HG03135 (cell line): ENCODE results near the gene PDK4.
"Not testable (repeated sequence)": the region's sequence is repeated elsewhere in the genome, so short reads cannot be mapped to it uniquely, and the experiment has no call there.

Experiments
- ATAC-seq: cut with Tn5 transposase; IDR thresholded peaks from one replicate; pipeline ENCODE4 v1.9.1; 2021; ENCODE audit warnings: mild to moderate bottlenecking, moderate library complexity; ENCODE audit not compliant: unreplicated experiment

Gene PDK4

GRCh38 chr7:95578299-95578855, 17.9 kb downstream of the PDK4 start:
- no peak for ATAC-seq

DNA sequence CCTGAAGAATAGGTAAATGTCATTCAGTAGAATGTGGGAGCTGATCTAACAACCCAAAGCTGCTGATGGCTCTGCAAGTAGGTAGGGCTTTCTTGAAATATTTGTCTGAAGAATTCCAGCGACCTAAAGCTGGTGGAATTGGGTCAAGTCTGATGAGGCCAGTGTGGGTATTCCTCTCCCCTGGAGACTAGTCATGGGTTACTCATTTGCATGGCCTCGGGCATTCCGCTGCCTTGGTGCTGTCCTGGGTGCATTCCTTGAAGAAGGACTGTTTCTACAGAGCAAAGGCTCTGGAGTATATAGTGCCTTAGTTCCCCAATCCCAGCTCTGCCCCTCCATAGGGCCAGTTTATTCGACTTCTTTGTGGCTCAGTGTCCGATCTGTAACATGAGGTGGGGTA, 19.2 kb downstream of the PDK4 start:
- no peak for ATAC-seq

- ATAC-seq, result no peak
Measured at GRCh38 chr7:95569720-95570119, 26.6 kb downstream of the PDK4 start.

DNA sequence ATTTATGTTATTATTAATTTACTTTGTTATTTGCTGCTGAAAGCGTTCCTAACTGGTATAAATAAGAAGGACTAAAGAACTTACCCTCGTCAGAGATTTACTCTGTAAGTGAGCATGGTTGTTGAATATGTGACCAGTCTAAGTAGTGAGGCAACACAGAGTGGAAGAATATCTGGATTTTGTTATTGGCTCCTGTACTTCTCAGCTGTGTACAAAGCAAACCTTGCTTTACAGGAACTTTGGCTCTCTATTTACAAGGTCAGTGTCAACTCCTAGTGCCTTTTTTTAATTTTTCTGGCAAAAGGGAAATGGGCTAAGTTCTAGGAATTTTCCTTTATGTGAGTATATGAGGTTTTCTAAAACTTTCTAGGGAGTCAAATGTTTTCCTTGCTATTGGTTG, 35.6 kb downstream of the PDK4 start:
- no peak for ATAC-seq

GRCh38 chr7:95558864-95559263, 37.5 kb downstream of the PDK4 start:
- no peak for ATAC-seq

DNA sequence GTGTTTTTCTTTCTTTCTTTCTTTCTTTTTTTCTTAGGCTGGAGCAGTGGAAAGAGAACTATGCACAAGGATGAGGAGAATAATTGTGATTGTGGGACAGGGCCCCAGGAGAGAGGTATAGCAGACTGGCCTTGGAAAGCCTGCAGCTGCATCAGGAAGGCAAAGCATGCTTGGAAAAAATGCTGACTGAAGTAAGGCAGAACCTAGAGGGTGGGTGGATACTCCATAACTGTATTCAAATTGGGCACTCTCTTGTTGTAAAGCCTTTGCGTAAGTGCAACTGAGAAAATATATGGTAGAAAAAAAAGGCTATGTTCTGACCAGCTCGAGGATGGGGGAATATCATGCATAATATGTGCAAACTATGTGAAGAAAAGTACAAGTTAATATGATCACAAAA, 39.5 kb downstream of the PDK4 start:
- ATAC-seq, result no peak

- ATAC-seq, result no peak
Measured at GRCh38 chr7:95553939-95554338, 42.4 kb downstream of the PDK4 start.

GRCh38 chr7:95552010-95552926, 44.0 kb downstream of the PDK4 start:
- not testable (repeated sequence) for ATAC-seq

DNA sequence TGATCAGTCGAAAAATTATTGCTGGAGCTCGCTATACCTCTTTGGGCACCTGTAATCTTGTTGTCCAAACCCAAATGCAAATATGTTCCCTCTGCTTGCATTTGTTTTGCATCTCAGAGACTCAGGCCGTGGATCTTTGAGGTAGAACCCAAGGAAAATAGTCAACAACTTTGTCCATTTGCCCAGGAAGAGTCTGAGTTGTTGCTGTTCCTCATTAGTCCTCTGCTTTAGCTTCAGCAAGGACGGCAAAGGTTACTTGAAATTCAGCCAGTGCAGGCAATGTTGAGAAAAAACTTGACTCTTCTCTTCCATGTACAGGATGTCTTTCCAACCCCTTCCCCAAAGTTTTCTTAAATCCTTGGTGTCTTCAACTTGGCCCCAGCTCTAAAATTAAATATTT, 45.8 kb downstream of the PDK4 start:
- no peak for ATAC-seq

- no peak for ATAC-seq
Measured at GRCh38 chr7:95549818-95550529, 46.3 kb downstream of the PDK4 start.

DNA sequence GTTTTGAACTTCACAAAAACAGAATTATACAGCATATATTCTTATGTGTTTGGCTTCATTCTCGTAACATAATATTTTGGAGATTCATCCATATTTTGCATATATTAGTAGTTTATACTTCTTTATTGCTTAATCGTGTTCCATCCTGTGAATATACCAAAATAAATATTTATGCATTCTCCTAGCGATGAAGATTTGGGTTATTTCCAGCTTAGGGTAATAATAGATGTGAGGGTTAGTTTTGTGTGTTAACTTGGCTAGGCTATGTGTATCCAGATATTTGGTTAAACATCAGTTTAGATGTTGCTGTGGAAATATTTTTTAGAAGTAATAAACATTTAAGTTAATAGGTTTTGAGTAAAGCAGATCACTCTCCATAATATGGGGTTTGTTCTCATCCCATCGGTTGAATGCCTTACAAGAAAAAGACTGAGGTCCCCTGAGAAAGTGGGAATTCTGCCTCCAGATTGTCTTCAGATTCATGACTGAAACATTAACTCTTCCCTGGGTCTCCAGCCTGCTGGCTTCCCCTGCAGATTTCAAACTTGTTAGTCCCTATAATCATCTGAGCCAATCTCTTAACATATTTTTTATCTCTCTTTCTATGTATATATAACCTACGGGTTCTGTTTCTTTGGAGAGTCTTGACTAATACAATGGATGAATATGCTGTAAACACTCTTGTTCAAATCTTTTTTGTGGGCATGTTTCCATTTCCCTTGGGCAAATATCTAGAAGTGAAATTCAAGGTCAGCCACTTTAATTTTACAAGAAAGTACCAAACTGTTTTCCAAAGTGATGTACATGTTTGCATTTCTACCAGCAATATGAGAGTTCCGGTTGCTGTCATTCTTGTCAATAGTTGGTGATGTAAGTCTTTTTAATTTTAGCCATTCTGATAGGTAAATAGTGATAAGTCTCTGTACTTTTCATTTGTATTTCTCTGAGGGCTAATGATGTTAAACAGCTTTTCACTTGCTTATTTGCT, 48.7 kb downstream of the PDK4 start:
- ATAC-seq, result no peak

DNA sequence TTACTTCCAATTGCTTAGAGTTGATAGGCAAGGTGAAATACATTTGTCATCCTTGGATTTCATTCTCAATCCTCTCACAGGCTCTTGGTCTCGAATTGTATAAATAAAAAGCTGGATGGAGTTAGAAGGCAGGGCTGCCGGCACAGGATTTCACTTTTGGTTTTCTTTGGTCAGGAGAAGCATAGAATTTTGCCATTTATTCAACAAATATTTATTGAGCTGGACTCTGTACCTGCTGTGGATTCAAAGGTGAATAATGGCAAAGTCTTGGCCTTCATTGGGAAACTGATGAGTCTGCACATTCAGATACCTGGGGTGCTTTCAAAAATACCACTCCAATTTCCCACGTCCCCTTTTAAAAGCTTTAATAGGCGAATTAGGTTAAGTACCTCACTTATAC, 49.7 kb downstream of the PDK4 start:
- ATAC-seq, result no peak

- ATAC-seq, result no peak
Measured at GRCh38 chr7:95545673-95546072, 50.6 kb downstream of the PDK4 start.

DNA sequence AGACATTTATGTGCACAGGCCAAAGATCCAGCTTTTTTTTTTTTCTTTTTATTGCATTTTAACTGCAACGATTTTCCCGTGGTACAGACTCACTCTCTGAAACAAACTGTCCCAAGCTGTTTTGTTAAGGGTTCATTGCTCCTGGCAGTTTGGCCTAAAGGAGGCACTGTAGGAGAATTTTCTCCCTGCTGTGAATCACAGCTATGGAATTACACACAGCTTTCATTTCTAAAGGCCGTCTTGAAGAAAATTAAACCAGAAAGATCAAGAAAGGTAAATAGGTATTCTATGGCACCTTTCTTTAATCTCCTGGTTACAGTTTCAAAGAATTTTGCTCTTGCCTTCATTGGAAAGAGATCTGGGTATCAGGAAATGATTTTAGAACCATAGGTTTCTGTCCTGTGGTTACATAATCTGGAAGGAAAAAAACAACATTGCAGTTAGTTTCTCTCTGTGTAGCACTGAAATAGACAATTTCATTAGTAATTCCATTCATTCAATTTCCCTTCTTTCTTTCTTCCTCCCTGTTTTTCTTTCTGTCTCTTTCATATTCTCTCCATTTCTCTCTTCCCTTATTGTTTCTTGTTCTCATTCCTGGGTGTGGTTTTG, 51.2 kb downstream of the PDK4 start:
- no peak for ATAC-seq

- ATAC-seq, result no peak
Measured at GRCh38 chr7:95544171-95544570, 52.1 kb downstream of the PDK4 start.

GRCh38 chr7:95543312-95543711, 53.0 kb downstream of the PDK4 start:
- ATAC-seq, result no peak

- ATAC-seq, result no peak
Measured at GRCh38 chr7:95540366-95540765, 56.0 kb downstream of the PDK4 start.

- no peak for ATAC-seq
Measured at GRCh38 chr7:95539426-95539825, 56.9 kb downstream of the PDK4 start.

DNA sequence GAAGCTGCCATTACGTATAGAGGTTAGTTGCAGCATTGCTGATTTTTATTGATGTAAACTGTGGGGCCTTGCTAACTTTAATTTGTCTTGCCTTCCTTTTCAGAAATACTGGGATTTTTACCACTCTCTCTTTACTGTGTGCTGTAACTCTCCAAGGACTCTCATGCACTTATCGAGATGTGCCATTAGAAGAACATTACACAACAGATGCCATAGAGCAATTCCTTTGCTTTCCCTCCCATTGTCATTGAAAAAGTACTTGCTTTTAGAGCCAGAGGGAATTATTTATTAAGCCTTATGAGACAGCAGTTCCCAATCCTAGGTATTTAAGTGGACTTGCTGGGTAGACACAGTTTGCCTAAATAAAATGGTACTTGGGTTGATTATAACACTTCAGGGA, 58.8 kb downstream of the PDK4 start:
- ATAC-seq, result no peak

DNA sequence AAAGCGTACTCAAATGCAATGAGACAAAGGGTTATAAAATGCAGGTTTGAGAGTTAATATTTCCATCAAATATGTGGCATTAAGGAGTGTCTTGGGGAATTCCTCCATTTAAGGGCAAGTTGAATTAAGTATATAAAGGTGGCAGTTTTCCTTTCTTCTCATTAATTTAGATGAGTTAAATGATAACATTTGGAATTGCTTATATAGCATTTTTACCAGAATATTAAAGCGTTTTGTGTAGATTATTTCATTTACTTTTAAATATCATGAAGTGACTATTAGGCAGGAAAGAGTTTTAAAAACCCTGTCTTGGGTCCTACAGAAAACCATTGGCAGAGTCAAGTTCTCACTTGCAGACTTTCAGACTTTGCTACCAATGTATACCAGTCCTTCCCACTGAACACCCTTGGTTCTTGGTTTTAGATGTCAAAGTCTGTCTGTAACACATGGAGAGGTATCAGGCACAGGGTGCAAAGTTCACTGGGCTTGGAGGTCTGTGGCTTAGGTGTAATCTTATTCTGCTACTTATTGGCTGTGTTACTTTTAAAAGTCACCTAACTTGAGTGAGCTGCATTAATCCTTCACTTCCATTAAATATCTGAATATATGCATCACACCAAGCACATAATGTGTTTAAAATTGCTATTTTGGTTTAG, 59.5 kb downstream of the PDK4 start:
- no peak for ATAC-seq
